ENCODE measurements around the gene RBSN. TPM values are rescaled to one million over a fixed set of nuclear protein-coding genes. Genes with fewer than 3 reads are reported as not detected.
A peak's percentile ranks its signal among the peaks of the same experiment; 100 is the strongest.

The RBSN gene
- total and polyA plus RNA-seq, 2 donors (not counting 1 experiment from before 2014, with no cell fraction given), result 7.1 to 32.6 TPM

DNA sequence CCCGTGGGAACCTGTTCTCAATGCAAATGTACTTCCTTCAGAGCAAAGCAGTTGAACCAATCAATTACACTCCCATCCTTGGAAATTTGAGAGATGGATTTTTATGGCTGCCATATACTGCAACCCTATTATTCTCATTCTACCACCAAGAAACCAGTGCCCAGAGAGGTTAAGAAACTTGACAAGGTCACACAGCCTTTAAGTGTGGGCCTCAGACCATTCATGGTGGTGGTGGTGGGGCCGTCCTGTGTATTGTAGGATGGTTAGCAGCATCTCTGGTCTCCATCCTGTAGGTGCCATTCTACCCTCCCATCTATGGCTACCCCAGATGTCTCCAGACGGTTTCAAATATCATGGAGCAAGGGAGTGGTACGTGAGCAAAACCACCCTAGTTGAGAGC lies 23.4 kb upstream of the RBSN start:
- no peak for ATAC-seq (ENCODE audit: low read depth)
- H3K27ac Mint-ChIP-seq, result no peak overlapping the region
- Histone ChIP-seq H3K9me3 (ENCODE audit: control extremely low read depth in 1 of 3, control insufficient read depth in 2 of 3, insufficient read depth in 1 of 3, low read length in 2 of 3) (peaks cover 0 to 7% (median 0%) of the 10 kb centered on the region in 3 donors), H4K20me1 (ENCODE audit: control insufficient read depth, insufficient read depth, low read length, poor library complexity, severe bottlenecking) (no peaks in the 10 kb centered on the region), H3K4me3 (ENCODE audit: control extremely low read depth in 1 of 5, extremely low read depth in 1 of 5, insufficient read depth in 1 of 5, low read depth in 2 of 5, low read length in 4 of 5) (no peak overlapping the region), H3K36me3 (replicated peaks in 1 of 2; ENCODE audit: control extremely low read depth in 1 of 2, control insufficient read depth in 1 of 2, extremely low read depth in 1 of 2, insufficient read depth in 2 of 2, low read length in 1 of 2) (no peaks in the 10 kb centered on the region), H3K79me2 (ENCODE audit: control insufficient read depth, insufficient read depth, low read length) (no peaks in the 10 kb centered on the region), H3K27me3 (replicated peaks in 1 of 4; ENCODE audit: control extremely low read depth in 1 of 4, control insufficient read depth in 3 of 4, insufficient read depth in 4 of 4, low read length in 3 of 4) (peaks cover 0 to 6% (median 0%) of the 10 kb centered on the region in 4 experiments), H3K27ac (ENCODE audit: low read length in 2 of 2) (no peak overlapping the region), H3K4me1 (ENCODE audit: control insufficient read depth in 2 of 2, insufficient read depth in 2 of 2, low read length in 2 of 2) (no peaks in the 10 kb centered on the region), H3K9ac (ENCODE audit: low read length) (no peak overlapping the region), H3K4me2 (replicated peaks; ENCODE audit: low read depth, low read length, poor library complexity, severe bottlenecking) (no peak overlapping the region), H2AFZ (ENCODE audit: insufficient read depth, low read depth, low read length, poor library complexity, severe bottlenecking) (no peak overlapping the region)
- CTCF ChIA-PET, result interaction anchor here (1.0 kb wide), 1 partner anchor 14 kb away, joined by 4 read pairs; no protein-coding TSS in a partner anchor
- H3K9me3 Mint-ChIP-seq (ENCODE audit: insufficient read depth), result no peaks in the 10 kb centered on the region
- intact Hi-C loops (cut with micrococcal nuclease), result no loop called here
- H3K27me3 Mint-ChIP-seq, result no peaks in the 10 kb centered on the region
- TF ChIP-seq, protein P1, sequence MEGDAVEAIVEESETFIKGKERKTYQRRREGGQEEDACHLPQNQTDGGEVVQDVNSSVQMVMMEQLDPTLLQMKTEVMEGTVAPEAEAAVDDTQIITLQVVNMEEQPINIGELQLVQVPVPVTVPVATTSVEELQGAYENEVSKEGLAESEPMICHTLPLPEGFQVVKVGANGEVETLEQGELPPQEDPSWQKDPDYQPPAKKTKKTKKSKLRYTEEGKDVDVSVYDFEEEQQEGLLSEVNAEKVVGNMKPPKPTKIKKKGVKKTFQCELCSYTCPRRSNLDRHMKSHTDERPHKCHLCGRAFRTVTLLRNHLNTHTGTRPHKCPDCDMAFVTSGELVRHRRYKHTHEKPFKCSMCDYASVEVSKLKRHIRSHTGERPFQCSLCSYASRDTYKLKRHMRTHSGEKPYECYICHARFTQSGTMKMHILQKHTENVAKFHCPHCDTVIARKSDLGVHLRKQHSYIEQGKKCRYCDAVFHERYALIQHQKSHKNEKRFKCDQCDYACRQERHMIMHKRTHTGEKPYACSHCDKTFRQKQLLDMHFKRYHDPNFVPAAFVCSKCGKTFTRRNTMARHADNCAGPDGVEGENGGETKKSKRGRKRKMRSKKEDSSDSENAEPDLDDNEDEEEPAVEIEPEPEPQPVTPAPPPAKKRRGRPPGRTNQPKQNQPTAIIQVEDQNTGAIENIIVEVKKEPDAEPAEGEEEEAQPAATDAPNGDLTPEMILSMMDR (IDR thresholded peaks at IDR 0.05), result no peak
- no peak for TF ChIP-seq EZH2 (IDR thresholded peaks at IDR 0.05; ENCODE audit: borderline replicate concordance, insufficient read depth, low read depth, low read length, poor library complexity, severe bottlenecking)
- POLR2A ChIA-PET, result no interaction called here
- DNase-seq, result peak; percentile 1
- no peak overlapping the region for H3K4me3 Mint-ChIP-seq
- H3K4me1 Mint-ChIP-seq, result peaks cover 2% of the 10 kb centered on the region
- WGBS (ENCODE audit: insufficient coverage), result no CpG with 5 or more reads among the region's 4 CpGs

DNA sequence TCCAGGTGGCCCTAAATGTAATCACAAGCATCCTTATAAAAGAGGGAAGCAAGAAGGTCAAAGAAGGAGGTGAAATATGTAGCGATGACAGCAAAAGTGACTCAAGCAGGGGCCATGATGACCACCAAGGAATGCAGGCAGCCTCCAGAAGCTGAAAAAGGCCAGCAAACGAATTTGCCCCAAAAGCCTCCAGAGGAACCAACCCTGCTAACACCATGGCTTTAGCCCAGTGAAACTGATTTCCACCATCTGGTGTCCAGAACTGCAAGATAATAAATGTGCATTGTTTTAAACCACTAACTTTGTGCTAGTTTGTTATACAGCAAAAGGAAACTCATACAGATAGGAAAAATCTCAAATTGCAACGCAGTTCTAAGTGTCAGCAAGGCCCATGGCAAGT lies 23.0 kb upstream of the RBSN start:
- Histone ChIP-seq H2AFZ (ENCODE audit: insufficient read depth, low read depth, low read length, poor library complexity, severe bottlenecking) (no peak overlapping the region), H3K36me3 (replicated peaks in 1 of 2; ENCODE audit: control extremely low read depth in 1 of 2, control insufficient read depth in 1 of 2, extremely low read depth in 1 of 2, insufficient read depth in 2 of 2, low read length in 1 of 2) (no peaks in the 10 kb centered on the region), H3K9ac (ENCODE audit: low read length) (no peak overlapping the region), H3K4me3 (ENCODE audit: control extremely low read depth in 1 of 5, extremely low read depth in 1 of 5, insufficient read depth in 1 of 5, low read depth in 2 of 5, low read length in 4 of 5) (no peak overlapping the region), H3K9me3 (ENCODE audit: control extremely low read depth in 1 of 3, control insufficient read depth in 2 of 3, insufficient read depth in 1 of 3, low read length in 2 of 3) (peaks cover 0 to 7% (median 0%) of the 10 kb centered on the region in 3 donors), H3K27ac (ENCODE audit: low read length in 2 of 2) (no peak overlapping the region), H3K4me2 (replicated peaks; ENCODE audit: low read depth, low read length, poor library complexity, severe bottlenecking) (no peak overlapping the region), H3K27me3 (replicated peaks in 1 of 4; ENCODE audit: control extremely low read depth in 1 of 4, control insufficient read depth in 3 of 4, insufficient read depth in 4 of 4, low read length in 3 of 4) (peaks cover 0 to 6% (median 0%) of the 10 kb centered on the region in 4 experiments), H4K20me1 (ENCODE audit: control insufficient read depth, insufficient read depth, low read length, poor library complexity, severe bottlenecking) (no peaks in the 10 kb centered on the region), H3K4me1 (ENCODE audit: control insufficient read depth in 2 of 2, insufficient read depth in 2 of 2, low read length in 2 of 2) (no peaks in the 10 kb centered on the region), H3K79me2 (ENCODE audit: control insufficient read depth, insufficient read depth, low read length) (no peaks in the 10 kb centered on the region)
- intact Hi-C loops (cut with micrococcal nuclease), result no loop called here
- no peak overlapping the region for H3K27ac Mint-ChIP-seq
- ATAC-seq (ENCODE audit: low read depth) (no peak), DNase-seq (peak; percentile 1)
- H3K27me3 Mint-ChIP-seq, result no peaks in the 10 kb centered on the region
- no peak for TF ChIP-seq EZH2 (IDR thresholded peaks at IDR 0.05; ENCODE audit: borderline replicate concordance, insufficient read depth, low read depth, low read length, poor library complexity, severe bottlenecking)
- TF ChIP-seq, protein P1 (IDR thresholded peaks at IDR 0.05), result no peak
- 81% methylated on average over 3 of the region's 3 CpGs for WGBS (ENCODE audit: insufficient coverage)
- no peak overlapping the region for H3K4me3 Mint-ChIP-seq
- no peaks in the 10 kb centered on the region for H3K9me3 Mint-ChIP-seq (ENCODE audit: insufficient read depth)
- ChIA-PET POLR2A (no interaction called here), CTCF (interaction anchor here (1.0 kb wide), 1 partner anchor 14 kb away, joined by 4 read pairs; no protein-coding TSS in a partner anchor)
- H3K4me1 Mint-ChIP-seq, result peaks cover 2% of the 10 kb centered on the region

All from B cell (primary cell).